Fibroblast of mammary gland (primary cell): ENCODE data around the gene GUCY1A1.

Experiments used
- DNase-seq: peaks from one replicate; pipeline ENCODE4 v3.0.0-alpha.2; 2010; ENCODE audit warnings: low read depth
- H3K4me3 ChIP-seq: 2 replicates; pipeline ENCODE4 v1.5.1; 2011; ENCODE audit warnings: low read depth, mild to moderate bottlenecking, low read length, moderate library complexity; ENCODE audit not compliant: control insufficient read depth
- CTCF ChIP-seq: conservative IDR thresholded peaks from 2 replicates; pipeline ENCODE4 v1.5.1; 2011; ENCODE audit warnings: low read depth, low read length, inconsistent platforms; ENCODE audit not compliant: control insufficient read depth, insufficient read depth

Gene GUCY1A1

DNA sequence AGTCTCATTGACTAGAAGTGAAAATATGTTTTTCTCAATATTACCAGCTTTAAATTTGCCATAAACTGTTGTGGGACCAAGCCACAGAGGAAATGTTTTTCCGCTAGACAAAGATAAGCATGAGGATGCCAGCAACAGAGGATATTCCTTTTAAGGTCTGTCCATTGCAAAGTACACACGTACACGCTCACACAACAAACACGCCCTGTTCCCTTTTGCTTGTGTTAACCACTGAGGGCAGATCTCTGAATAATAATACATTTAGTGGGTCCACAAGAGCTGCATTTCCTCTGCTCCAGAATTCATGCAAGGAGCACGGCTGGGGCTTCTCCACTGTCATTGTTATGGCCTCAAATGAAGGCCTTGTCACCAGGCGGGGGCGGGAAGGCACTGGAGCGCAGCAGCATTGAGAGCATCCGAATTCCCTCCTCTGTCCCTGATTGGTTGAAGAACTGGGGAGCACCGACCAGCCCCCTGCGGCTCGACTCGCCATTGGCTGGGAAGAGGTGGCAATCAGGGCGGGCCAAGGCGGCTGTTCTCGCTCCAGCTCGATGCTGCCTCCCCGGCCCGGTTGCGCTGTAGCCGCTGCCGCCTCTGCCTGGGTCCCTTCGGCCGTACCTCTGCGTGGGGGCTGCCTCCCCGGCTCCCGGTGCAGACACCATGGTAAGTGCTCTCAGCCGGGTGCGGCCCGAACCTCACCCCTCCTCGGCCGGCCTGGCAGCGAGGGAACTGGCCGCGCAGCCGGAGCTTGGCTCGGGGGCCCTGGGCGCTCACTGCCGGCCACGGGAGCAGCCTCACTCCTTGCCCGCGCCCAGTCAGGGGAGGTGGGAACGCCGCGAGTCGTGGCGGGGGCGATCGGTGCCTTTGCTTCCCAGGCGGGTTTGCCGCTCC, 92.1 kb downstream of the GUCY1A1 start, which contains the start of gene GUCY1B1:
GUCY1B1 (plus strand) TSS at position 541 of the 891 bp plus-strand sequence; CDS start at position 661, 120 bp downstream.
- DNase-seq = peak; percentile 93
- H3K4me3 ChIP-seq = peak within 1 kb of the TSS; percentile 56
- TF ChIP-seq CTCF = peak; percentile 34

DNA sequence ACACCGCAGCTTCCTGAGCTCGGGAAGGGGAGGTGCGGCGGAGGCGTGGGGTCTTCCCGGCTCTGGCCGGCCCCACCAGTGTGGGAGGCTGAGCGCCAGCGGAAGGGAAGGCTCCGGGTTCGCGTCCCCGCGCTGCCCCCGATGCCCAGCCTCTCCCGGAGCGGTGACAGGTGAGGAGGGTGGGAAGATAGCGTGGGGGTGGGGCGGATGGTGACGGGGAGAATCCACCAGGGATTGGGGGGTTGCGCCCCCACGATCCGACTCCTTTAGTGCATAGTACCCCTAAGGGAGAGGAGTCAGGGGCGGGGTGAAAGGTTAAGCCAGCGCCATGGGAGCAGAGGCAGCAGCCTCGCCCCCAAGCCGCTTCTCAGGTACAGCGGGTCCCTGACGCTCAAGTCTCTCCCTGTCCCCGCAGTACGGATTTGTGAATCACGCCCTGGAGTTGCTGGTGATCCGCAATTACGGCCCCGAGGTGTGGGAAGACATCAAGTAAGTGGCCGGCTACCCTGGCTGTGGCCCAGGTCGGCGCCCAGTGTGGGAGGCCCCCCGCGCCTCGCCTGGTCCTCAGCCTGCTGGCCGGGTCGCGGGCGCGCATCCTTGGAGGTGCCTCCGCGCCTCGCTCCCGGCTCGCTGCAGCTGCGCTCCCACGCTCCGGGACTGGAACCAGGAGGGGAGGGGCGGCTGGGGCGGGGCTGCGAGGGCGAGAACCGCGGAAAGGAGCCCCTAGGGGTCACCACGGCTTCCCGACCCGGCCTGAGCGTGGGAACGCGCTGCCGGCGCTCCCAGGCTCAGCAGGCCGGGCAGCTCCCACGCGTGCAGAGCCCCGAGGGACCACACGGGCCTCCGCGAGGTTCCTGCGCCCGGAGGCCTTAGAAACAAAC, 93.0 kb downstream of the GUCY1A1 start:
- peak; percentile 39 for DNase-seq

DNA sequence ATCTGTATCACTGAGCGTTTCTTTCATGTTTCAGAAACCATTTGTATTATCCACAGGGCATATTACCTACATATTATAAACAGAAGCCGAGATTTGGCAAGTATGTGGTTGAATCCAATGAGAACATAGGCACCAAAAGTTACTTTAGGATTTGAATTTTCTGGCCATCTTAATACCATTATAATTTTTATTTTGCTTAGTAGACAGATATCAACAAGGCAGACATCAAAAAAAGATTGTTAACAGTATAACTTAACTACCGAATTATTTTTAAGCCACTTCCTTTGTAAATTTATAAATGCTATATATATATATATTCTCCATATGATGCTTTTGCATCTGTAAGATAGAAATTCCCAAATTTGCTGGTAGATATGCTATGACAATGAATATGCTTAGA, 94.4 kb downstream of the GUCY1A1 start:
- DNase-seq = no peak
- H3K4me3 ChIP-seq = no peak overlapping the region
- TF ChIP-seq CTCF = no peak

More for the DNA sequence above, 93.0 kb downstream of the GUCY1A1 start:
- peak overlapping the region; percentile 56 for H3K4me3 ChIP-seq
- TF ChIP-seq CTCF = no peak

GRCh38 chr4:155761916-155762315, 95.3 kb downstream of the GUCY1A1 start:
- no peak overlapping the region for H3K4me3 ChIP-seq
- TF ChIP-seq CTCF = no peak
- no peak for DNase-seq

DNA sequence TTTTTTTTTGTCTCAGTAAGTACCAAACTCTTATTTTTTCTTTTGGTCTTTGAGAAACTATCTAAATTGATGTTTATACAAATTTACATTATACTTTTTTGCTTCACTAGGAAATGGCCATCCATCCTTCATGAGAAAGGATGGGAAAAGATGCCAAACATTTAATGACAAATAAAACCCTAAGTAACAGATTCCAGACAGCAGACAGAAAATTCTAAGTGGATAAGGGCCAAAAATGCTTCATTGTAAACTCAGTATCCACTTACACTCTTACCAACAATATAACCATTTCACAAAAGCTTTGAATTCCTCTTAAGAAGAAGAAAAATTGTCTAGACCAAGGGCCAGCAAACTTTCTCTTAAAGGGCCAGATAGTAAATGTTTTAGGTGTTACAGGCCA, 95.7 kb downstream of the GUCY1A1 start:
- no peak overlapping the region for H3K4me3 ChIP-seq
- TF ChIP-seq CTCF = no peak
- no peak for DNase-seq

GRCh38 chr4:155763551-155763950, 96.9 kb downstream of the GUCY1A1 start:
- DNase-seq = no peak
- TF ChIP-seq CTCF = no peak
- H3K4me3 ChIP-seq = no peak overlapping the region
